Sigmoid colon (tissue), 4 donors: Measurements from ENCODE around the gene OR52E6.

Source experiments
- CTCF ChIP-seq, 4 experiments: fragments of 450-650 bp in 3 of 4; fragments of 200-600 bp in 1 of 4; IDR thresholded peaks; one replicate each; pipeline ENCODE4 v1.5.1; 2016 to 2019; ENCODE audit warnings: antibody characterized with exemption in 4 of 4, mild to moderate bottlenecking in 3 of 4, moderate library complexity in 2 of 4
- EP300 ChIP-seq, 4 donors: sonication (generic); formaldehyde crosslinking; IDR thresholded peaks; one replicate each; pipeline ENCODE4 v1.6.1; 2017; ENCODE audit warnings: antibody characterized with exemption in 4 of 4
- POLR2A ChIP-seq, 2 donors: fragments of 450-650 bp; IDR thresholded peaks; one replicate each; pipeline ENCODE4 v1.6.1; 2016; ENCODE audit warnings: antibody characterized with exemption in 2 of 2, mild to moderate bottlenecking in 2 of 2, moderate library complexity in 2 of 2
- POLR2AphosphoS5 ChIP-seq, 4 donors: sonication (generic); formaldehyde crosslinking; IDR thresholded peaks; one replicate each; pipeline ENCODE4 v1.6.1; 2017; ENCODE audit warnings: antibody characterized with exemption in 4 of 4

DNA sequence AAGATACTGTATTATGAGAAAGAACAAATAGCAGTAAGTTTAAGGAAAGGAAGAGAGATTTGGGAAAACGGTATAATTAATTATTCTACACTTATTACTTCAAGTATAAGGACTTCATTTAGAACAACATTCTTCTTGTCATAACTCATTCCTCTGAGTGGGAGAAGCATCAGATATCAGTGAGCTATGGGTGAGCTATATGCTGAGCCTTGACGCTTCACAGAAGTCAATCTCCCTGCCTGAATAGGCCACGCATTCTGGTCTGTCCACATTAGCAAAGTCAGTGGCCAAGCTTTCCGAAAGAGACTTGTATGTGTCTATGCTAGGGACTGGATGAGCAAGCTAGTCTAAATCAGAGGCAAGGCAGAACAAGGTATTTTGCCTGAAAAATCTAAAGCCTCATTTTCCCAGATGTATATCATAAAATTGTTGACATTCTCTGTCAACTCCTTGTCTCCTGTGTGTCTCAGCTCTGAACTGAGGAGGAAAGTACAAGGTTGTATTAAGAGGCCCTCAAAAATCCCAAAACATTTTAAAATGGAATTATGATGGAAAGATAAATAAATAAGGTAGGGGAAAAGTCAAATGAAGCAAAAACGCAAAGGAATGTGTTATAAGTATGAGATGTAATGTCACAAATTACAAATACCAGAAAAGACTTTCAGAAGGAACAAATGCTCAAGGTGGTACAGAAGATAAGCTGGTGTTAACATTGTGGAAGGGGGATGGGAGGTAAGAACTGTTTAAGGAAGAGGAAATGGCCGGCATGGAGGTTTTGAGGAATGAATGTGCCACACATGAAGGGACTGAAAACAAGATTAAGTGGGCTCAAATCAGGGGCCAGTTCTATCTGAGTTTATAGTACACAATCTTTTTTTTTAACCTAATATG, 31.5 kb downstream of the OR52E6 start:
- TF ChIP-seq CTCF (IDR thresholded peaks at IDR 0.05) (no peak), POLR2AphosphoS5 (IDR thresholded peaks at IDR 0.05) (no peak), POLR2A (IDR thresholded peaks at IDR 0.05) (no peak), EP300 (IDR thresholded peaks at IDR 0.05) (no peak)
